Brain microvascular endothelial cell (primary cell): ENCODE data around the gene KIF1A.

Experiments used
- DNase-seq: peaks from one replicate; pipeline ENCODE4 v3.0.0-alpha.2; 2020
- H3K27ac ChIP-seq: fragments of 250-450 bp; sonication (Bioruptor Pico); 2 replicates; pipeline ENCODE4 v1.5.1; 2020; ENCODE audit warnings: mild to moderate bottlenecking, moderate library complexity
- H3K27me3 ChIP-seq: fragments of 250-450 bp; sonication (Bioruptor Pico); replicated peaks from 2 replicates; pipeline ENCODE4 v1.5.1; 2020; ENCODE audit warnings: mild to moderate bottlenecking
- H3K36me3 ChIP-seq: fragments of 250-450 bp; sonication (Bioruptor Pico); replicated peaks from 2 replicates; pipeline ENCODE4 v1.5.1; 2020; ENCODE audit warnings: mild to moderate bottlenecking
- H3K4me3 ChIP-seq: 2 replicates; pipeline ENCODE4 v1.5.1; 2011; ENCODE audit warnings: low read depth, mild to moderate bottlenecking, control low read depth, low read length, moderate library complexity
- in situ Hi-C: cut with HindIII; loops from 2 replicates; pipeline ENCODE4 v1.10.0; 2017; ENCODE audit warnings: low sequenced_read_pairs, low pct_ligation_motif_present
- TF ChIP-seq, protein P1 (sequence below): IDR thresholded peaks from 2 replicates; pipeline ENCODE4 v1.5.1; 2011; ENCODE audit warnings: low read depth, mild to moderate bottlenecking, moderate library complexity, low read length, control low read depth, inconsistent platforms; ENCODE audit errors: missing control alignments

The KIF1A gene

GRCh38 chr2:240737958-240738357, 82.1 kb downstream of the KIF1A start:
- TF ChIP-seq, protein P1, sequence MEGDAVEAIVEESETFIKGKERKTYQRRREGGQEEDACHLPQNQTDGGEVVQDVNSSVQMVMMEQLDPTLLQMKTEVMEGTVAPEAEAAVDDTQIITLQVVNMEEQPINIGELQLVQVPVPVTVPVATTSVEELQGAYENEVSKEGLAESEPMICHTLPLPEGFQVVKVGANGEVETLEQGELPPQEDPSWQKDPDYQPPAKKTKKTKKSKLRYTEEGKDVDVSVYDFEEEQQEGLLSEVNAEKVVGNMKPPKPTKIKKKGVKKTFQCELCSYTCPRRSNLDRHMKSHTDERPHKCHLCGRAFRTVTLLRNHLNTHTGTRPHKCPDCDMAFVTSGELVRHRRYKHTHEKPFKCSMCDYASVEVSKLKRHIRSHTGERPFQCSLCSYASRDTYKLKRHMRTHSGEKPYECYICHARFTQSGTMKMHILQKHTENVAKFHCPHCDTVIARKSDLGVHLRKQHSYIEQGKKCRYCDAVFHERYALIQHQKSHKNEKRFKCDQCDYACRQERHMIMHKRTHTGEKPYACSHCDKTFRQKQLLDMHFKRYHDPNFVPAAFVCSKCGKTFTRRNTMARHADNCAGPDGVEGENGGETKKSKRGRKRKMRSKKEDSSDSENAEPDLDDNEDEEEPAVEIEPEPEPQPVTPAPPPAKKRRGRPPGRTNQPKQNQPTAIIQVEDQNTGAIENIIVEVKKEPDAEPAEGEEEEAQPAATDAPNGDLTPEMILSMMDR, result no peak
- no peaks in the 10 kb centered on the region for H3K27me3 ChIP-seq
- DNase-seq, result no peak
- H3K27ac ChIP-seq, result no peak overlapping the region
- no peaks in the 10 kb centered on the region for H3K36me3 ChIP-seq
- no peak overlapping the region for H3K4me3 ChIP-seq
- in situ Hi-C loops, result no loop called here

DNA sequence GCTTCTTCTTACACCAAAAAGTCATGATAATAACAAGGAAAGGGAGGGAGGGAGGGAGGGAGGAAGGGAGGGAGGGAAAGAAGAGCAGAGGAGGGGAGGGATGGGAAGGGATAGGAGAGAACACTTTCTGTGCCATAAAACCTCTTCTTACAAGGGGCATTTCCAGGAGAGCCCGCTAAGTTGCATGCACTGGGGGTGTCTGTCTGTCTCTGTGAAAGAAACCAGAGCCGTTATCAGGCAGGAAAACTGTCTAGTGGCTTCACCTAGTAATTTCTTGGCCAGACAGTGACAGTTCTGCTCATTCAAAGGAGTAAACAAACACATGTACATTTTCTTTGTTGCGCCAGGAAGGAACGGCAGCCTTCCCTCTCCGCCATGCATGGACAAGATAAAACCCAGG, 82.5 kb downstream of the KIF1A start:
- TF ChIP-seq, protein P1, result no peak
- Histone ChIP-seq H3K27ac (no peak overlapping the region), H3K36me3 (no peaks in the 10 kb centered on the region), H3K27me3 (no peaks in the 10 kb centered on the region), H3K4me3 (no peak overlapping the region)
- in situ Hi-C loops, result no loop called here
- no peak for DNase-seq

DNA sequence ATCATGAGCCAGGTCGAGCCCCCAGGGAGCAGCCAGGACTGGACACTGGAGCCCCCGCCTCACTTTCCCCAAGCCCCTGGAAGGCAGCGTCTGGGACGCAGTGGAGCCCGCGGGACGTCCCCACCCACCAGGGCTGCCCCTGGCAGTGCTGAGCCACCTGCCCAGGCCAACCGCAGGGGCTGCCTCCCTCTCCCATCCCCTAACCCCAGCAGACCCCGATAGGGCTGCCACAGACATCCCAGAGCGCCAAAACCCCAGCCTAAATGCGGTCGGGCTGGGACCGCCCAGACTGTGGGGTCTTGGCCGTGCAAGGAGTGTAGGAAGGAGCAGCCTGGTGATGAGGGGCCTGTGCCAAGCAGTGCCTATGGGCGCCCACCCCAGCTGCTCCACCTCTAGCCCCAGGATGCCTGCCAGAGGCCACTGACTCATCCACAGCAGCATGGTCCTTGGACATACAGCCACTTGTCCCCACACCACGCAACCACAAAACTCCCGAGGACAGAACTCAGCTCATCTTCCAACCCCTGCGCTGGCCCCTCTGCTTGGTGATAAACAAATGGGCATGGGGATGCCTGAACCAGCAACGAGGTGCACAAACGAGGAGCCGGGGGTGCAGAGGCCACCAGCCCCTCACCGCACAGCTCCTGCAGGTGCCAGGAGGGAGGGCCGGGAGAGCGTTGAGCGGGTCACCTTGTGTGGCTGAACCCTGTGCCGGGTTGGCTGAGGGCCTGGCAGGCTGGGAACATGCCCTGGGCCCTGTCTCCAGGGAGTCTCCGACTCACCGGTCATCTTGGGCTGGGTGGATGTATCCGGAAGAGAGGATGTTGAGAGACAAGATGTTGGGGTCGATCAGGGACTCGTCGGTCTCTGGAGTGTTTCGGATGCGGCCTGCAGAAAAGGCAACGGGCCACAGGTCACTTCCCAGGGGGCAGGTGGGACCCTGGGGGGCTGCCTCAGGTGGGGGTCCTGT, 83.5 kb downstream of the KIF1A start:
- no peak for DNase-seq
- in situ Hi-C loops, result no loop called here
- H3K36me3 ChIP-seq, result no peaks in the 10 kb centered on the region
- H3K4me3 ChIP-seq, result no peak overlapping the region
- no peaks in the 10 kb centered on the region for H3K27me3 ChIP-seq
- TF ChIP-seq, protein P1, result no peak
- no peak overlapping the region for H3K27ac ChIP-seq

DNA sequence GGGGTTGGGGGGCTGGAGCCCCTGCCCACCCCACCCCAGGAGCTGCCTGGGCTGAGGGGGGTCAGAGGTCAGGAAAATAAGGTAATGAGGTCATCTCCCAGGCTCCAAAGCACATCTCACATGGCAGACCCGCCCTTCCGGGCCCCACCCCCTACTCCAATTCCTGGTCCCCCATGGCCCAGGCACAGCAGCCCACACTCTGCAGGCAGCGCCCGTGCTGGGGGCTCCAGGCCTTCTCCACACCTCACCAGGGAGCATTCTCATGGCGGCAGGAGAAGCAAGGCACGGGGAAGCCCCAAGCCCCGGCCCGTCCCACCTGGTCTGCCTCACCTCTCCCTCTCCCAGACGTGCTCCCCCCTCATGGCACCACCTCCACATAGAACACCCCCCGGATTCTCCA, 84.5 kb downstream of the KIF1A start:
- TF ChIP-seq, protein P1, result no peak
- in situ Hi-C loops, result no loop called here

DNA sequence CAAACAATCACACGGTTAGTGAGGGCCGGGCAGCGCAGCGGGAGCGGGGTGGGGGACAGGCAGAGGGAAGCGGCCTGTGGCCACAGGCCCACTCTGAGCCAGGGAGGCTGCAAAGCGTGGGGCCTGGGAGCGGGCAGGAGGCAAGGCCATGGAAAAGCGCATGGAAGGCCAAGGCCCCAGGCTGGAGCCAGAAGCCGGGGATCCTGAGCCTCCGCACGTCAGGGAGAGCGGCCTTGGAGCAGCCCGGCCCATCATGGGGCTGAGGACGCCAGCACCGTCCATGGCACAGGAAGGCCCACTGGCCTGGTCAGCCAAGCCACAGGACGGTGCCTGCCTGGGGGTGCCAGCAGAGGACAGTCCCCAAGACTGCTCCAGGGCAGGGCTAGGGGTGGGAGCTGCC, 85.3 kb downstream of the KIF1A start:
- in situ Hi-C loops, result no loop called here
- H3K27me3 ChIP-seq, result no peaks in the 10 kb centered on the region
- no peaks in the 10 kb centered on the region for H3K36me3 ChIP-seq
- TF ChIP-seq, protein P1, result no peak
- H3K27ac ChIP-seq, result no peak overlapping the region
- DNase-seq, result no peak
- H3K4me3 ChIP-seq, result no peak overlapping the region

More for the DNA sequence above, 84.5 kb downstream of the KIF1A start:
- Histone ChIP-seq H3K27ac (no peak overlapping the region), H3K27me3 (no peaks in the 10 kb centered on the region), H3K36me3 (no peaks in the 10 kb centered on the region), H3K4me3 (no peak overlapping the region)
- no peak for DNase-seq
